ELF-1 (cell line): Measurements from ENCODE around the gene CTU2.

Source experiments
- DNase-seq: peaks from one replicate; pipeline ENCODE4 v3.0.0-alpha.2; 2016; ENCODE audit warnings: low read depth, low spot score

Gene CTU2

GRCh38 chr16:88681709-88682451 is 24.4 kb upstream of the CTU2 start:
- no peak for DNase-seq

GRCh38 chr16:88684569-88685155 is 21.6 kb upstream of the CTU2 start:
- no peak for DNase-seq

GRCh38 chr16:88685156-88686061 is 20.9 kb upstream of the CTU2 start:
- DNase-seq = no peak

DNA sequence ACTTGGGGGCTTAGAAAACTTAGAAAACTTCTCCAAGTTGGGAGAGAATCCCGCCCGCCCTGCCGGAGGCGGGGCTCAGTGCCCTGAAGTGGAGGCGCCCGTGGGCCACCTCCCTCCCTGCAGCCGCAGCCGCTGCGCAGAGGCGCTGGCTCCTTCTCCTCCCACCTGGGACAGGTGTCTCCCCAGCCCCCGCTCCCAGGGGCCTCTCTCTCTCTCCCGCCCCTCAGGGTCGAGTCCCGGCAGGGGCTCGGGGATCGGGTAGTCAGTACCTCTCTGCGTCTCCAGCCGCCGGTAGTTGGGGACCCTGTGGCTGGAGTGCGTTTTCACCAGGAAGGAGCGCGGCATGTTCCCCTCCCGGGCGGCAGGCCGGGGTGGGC is 20.3 kb upstream of the CTU2 start:
- no peak for DNase-seq

GRCh38 chr16:88686439-88687253 is 19.7 kb upstream of the CTU2 start, which contains the start of gene SNAI3:
SNAI3 (minus strand) TSS chr16:88686507; CDS start chr16:88686406, 101 bp downstream.
- DNase-seq = peak; percentile 79

GRCh38 chr16:88687254-88687576 is 19.1 kb upstream of the CTU2 start:
- no peak for DNase-seq

GRCh38 chr16:88687676-88688012 is 18.7 kb upstream of the CTU2 start:
- DNase-seq = no peak

- peak; percentile 61 for DNase-seq
Observed at GRCh38 chr16:88688013-88688778, 18.1 kb upstream of the CTU2 start.

DNA sequence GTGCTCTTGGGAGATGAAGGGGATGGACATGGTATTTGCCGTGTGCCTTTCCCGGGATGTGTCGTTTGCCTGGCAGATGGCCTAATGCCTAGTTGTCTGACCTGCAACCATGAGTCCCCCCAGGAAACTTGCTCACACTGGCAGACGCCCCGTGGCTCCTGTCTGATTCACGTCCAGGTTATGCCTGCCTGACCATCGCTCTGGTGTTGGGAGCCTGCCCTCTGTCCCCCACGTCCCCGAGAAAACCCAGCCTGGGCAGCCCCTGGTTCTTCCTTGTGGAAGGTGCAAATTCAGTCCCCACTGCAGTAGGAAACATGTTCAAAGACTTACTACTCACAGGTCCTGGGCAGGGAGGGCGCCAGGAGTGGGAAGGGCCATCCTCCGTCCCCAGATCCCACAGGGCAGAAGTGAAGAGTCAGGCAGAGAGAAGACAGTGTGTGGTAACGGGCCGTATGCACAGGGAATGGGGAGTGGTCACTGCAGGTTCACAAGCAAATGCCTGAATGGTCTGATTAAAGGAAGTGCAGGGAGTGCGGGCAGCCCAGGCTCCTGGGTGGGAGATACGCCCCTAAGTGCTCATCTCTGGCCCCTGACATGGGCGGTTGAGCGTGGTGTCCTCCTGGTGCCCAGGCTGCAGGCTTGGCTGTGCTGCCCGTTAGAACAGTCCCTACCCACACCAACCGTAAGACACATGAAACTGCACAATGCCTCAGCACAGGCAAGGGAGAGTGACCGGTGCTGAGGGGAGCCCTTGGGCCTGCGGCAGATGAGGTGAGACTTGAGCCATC is 15.8 kb upstream of the CTU2 start:
- DNase-seq = no peak

- DNase-seq = no peak
Observed at GRCh38 chr16:88691129-88691813, 15.0 kb upstream of the CTU2 start.

- DNase-seq = no peak
Observed at GRCh38 chr16:88691924-88692560, 14.3 kb upstream of the CTU2 start.

GRCh38 chr16:88692861-88693260 is 13.4 kb upstream of the CTU2 start:
- DNase-seq = no peak

DNA sequence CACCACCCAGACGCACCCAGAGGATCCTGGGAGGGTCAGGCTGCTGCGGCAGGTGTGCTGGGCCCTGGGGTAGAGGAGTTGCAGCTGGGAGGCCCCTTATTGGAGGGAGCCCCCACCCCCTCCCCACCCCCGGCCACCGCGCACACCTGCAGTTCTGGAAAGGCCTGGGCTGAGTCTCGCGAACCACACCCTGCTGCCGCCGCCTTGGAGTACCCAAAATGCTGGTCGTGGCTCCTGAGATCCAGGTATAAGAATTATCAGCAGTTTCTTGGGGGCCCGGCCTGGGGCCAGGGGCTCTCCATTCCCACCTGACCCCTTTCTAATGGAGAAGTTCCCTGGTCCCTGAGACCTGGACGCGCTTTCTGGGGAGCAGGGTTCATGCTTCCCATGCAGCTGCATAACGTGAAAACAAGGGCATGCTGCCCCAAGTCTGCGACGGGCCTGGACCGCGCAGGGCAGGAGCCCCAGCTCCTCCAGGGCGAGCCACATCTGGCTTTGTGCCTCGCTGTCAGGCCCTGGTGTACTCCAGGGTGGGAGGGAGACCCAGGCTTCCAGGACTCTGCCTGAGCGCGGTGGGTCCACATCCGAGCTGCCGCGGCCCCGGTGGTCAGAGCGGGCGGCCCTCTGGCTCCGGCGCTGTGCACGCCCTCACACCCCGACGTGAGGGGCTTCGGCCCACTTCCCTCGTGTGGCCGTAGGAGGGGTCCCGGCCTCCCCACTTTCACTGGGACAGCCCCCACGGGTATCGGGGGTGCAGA is 12.7 kb upstream of the CTU2 start:
- no peak for DNase-seq

DNA sequence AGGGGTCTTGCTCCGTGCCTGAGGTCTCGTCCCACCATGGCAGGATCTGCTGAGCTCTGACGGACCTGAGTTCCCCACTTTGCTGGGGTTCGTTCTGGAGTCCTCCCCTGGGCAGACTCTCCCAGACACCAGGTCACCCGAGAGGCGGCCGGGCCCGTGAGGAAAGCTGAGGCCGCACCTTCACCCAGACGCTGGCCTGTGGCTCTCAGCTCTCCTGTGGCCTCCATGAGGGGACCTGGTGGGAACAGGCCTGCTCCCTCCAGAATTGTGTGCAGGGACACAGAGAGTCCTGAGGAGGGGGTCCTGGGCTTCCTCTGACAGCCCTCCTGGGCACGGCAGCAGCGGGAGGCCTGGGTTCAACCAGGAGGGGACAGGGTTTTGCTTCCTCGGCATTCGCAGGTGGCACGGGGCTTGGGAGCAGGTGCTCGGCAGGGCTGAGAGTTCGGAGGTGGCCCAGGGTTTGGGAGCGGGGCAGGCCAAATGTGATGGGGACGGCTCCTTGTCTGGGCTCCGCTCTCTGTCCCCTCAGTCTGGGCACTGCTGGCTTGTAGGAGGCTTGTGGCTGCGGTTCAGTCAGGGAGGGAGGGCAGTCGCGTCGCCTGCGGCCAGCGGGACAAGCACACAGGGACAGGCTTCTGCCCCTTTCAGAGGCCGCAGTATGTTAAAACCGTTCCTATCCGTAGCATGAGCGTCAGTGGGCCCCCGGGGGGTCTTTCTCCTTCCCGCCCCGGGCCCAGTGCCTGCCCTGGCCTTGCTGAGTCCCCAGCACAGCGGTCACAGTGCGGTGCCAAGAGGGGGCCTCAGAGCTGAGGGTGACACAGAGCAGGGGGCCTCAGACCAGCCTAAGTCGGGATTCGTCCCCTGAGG is 11.8 kb upstream of the CTU2 start:
- DNase-seq = no peak

DNA sequence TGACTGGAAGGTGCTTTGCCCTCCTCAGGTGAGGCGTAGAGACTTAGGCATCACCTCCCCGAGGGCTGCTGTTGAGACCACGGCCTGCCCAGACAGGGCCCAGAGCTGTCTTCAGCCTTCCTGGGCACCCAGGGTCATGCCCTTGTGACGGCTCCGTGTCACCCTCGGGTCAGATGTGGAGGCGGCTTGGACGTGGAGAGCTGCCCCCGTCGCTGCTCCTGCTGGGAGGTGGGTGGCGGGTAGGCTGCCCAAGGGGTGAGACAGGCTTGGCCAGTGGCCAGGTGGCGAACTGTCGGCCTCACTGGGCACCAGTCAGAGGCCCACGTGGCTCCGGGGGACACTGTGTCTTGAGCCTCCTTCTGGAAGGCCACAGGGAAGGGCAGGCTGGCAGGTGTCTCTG is 11.1 kb upstream of the CTU2 start:
- no peak for DNase-seq

DNA sequence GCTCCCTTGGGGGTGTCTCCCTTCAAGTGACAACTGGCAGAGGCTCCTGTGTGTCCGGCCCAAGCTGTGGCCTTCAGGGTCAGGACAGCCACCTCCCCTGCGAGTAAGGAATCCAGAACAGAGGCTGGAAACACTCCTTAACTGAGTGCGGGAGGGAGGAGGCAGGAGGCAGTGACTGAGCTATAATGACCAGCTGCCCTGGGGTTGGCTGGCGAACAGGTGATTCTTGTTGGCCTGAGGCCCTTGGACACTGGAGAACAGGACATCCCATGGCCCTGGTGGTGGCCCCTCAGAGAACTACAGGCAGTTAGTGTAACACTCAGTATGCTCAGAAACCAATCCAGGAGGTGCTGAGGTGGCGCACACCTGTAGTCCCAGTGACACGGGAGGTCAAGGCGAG is 10.6 kb upstream of the CTU2 start:
- DNase-seq = no peak

- DNase-seq = no peak
Observed at GRCh38 chr16:88696441-88696840, 9.9 kb upstream of the CTU2 start.
